Brain microvascular endothelial cell (primary cell): ENCODE measurements around the gene DES.
A peak's percentile ranks its signal among the peaks of the same experiment; 100 is the strongest.

Experiments
- DNase-seq: peaks from one replicate; pipeline ENCODE4 v3.0.0-alpha.2; 2020
- H3K27ac ChIP-seq: fragments of 250-450 bp; sonication (Bioruptor Pico); 2 replicates; pipeline ENCODE4 v1.5.1; 2020; ENCODE audit warnings: mild to moderate bottlenecking, moderate library complexity
- H3K27me3 ChIP-seq: fragments of 250-450 bp; sonication (Bioruptor Pico); replicated peaks from 2 replicates; pipeline ENCODE4 v1.5.1; 2020; ENCODE audit warnings: mild to moderate bottlenecking
- H3K36me3 ChIP-seq: fragments of 250-450 bp; sonication (Bioruptor Pico); replicated peaks from 2 replicates; pipeline ENCODE4 v1.5.1; 2020; ENCODE audit warnings: mild to moderate bottlenecking
- H3K4me3 ChIP-seq: 2 replicates; pipeline ENCODE4 v1.5.1; 2011; ENCODE audit warnings: low read depth, mild to moderate bottlenecking, control low read depth, low read length, moderate library complexity
- in situ Hi-C: cut with HindIII; loops from 2 replicates; pipeline ENCODE4 v1.10.0; 2017; ENCODE audit warnings: low sequenced_read_pairs, low pct_ligation_motif_present
- TF ChIP-seq, protein P1 (sequence below): IDR thresholded peaks from 2 replicates; pipeline ENCODE4 v1.5.1; 2011; ENCODE audit warnings: low read depth, mild to moderate bottlenecking, moderate library complexity, low read length, control low read depth, inconsistent platforms; ENCODE audit errors: missing control alignments

Gene DES

GRCh38 chr2:219452361-219453317, 34.5 kb downstream of the DES start:
- no peak overlapping the region for H3K4me3 ChIP-seq
- peak; percentile 81 for DNase-seq
- peaks cover 11% of the 10 kb centered on the region for H3K27me3 ChIP-seq
- TF ChIP-seq, protein P1, sequence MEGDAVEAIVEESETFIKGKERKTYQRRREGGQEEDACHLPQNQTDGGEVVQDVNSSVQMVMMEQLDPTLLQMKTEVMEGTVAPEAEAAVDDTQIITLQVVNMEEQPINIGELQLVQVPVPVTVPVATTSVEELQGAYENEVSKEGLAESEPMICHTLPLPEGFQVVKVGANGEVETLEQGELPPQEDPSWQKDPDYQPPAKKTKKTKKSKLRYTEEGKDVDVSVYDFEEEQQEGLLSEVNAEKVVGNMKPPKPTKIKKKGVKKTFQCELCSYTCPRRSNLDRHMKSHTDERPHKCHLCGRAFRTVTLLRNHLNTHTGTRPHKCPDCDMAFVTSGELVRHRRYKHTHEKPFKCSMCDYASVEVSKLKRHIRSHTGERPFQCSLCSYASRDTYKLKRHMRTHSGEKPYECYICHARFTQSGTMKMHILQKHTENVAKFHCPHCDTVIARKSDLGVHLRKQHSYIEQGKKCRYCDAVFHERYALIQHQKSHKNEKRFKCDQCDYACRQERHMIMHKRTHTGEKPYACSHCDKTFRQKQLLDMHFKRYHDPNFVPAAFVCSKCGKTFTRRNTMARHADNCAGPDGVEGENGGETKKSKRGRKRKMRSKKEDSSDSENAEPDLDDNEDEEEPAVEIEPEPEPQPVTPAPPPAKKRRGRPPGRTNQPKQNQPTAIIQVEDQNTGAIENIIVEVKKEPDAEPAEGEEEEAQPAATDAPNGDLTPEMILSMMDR, result no peak
- H3K27ac ChIP-seq, result no peak overlapping the region
- in situ Hi-C loops, result no loop called here
- H3K36me3 ChIP-seq, result no peaks in the 10 kb centered on the region

DNA sequence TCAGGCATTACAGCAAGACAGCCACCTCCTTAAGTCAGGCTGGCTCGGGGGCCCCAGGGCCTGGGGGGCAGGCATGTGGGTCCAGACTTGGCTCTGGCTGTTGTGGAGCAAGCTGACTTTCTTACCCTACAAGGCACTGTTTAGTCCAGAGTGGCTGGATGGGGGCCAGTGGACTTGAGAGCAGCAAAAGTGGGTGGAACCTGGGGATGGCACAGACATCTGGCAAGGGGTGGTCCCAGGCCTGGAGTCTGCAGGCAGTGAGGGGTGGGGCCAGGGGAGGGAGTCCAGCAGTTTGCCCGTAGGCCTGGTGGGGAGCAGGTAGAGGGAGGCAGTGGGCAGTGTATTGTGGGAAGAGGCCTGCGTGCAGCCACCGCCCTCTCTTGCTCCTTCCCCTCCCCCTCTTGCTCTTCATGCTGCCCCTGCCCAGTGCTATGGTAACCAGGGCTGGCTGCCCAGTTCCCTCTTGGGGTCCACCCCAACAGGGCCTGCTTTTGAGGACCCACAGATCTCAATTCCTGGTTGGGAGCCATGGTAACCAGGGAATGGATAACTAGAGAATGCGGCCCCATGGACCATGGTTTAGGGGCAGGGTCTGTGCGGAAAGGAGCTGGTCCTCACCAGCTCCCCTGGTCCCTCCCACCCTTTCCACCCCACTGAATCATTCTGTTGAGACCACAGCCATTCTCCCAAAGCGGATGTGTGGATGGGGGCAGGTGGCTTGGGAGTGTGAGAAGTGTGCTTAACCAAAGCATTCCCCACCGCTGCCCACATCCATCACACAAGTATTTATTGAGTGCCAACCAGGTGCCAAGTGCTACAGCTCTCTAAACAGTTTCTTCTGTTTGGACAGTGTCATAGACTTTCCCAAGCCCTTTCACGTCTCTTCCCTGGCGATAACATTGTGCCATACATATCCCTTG, 35.8 kb downstream of the DES start:
- Histone ChIP-seq H3K27me3 (peaks cover 2% of the 10 kb centered on the region), H3K27ac (no peak overlapping the region), H3K4me3 (no peak overlapping the region), H3K36me3 (no peaks in the 10 kb centered on the region)
- TF ChIP-seq, protein P1, result no peak
- no peak for DNase-seq
- in situ Hi-C loops, result no loop called here

DNA sequence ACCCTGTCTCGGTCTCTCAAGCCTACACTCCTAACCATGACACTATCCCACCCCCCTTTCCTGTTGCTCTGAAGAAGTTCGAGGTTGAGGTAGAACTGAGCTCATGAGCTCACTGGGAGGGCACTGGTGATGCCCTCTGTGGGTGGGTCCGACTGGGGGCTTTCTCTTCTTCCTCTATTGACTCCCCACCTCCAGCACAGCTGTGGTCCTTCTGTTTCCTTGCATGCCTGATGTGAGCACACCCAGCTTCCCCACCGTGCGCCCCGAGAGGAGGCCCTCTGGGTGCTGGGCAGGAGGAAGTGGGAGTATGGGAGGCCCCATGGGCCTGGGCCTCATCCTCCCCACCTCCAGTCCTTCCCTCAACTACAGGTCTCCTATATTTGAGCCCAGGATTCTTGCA, 37.4 kb downstream of the DES start:
- H3K27me3 ChIP-seq, result no peaks in the 10 kb centered on the region
- H3K4me3 ChIP-seq, result no peak overlapping the region
- no peak for DNase-seq
- TF ChIP-seq, protein P1, result no peak
- in situ Hi-C loops, result no loop called here
- no peak overlapping the region for H3K27ac ChIP-seq
- no peaks in the 10 kb centered on the region for H3K36me3 ChIP-seq

DNA sequence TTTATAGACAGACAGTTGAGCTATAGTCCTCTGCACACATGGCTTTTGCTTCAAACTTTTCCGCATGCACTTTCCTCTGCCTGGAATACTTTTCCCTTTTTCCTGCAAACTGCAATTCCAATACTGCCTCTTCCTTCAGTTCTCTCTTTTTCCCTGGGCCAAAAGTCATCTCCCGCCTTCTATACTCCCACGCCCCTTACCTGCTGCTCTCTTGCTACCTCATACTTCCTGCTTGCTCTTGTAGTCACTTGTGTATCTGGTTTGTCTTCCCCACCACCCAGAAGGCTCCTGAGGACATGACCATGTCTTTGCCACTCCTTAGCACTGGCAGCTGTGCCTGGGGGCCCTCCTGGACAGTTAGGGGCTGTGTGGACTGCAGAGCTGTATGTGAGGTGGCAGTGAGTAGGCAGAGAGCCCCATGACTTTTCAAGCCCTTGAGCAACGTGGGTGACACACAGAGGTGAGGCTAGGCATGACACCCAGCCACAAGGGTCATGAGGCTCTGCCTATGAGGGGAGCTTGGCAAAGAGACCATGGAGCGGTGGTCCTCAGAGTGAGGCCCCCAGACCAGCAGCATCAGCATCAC, 39.7 kb downstream of the DES start:
- no peak for DNase-seq
- Histone ChIP-seq H3K27ac (no peak overlapping the region), H3K27me3 (no peaks in the 10 kb centered on the region), H3K4me3 (no peak overlapping the region), H3K36me3 (no peaks in the 10 kb centered on the region)
- TF ChIP-seq, protein P1, result no peak
- in situ Hi-C loops, result no loop called here

DNA sequence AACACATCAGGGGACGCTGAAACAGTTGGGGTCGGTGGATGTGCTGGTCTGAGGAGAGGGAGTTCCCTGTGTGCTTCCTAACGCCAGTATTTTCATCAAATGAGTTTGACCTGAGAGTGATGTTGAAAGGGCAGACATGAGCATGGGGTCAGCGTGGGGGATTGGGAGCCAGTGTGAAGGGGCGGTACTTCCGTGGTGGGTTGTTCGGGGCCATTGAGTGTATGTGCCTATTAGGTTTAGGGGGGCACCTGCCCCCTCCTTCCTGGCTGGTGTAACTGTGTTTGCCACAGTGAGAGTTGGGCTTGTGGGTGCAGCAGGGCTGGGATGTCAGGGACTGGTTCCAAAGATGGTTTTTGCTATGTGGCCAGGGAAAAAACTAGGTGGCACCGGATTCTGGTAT, 40.8 kb downstream of the DES start:
- TF ChIP-seq, protein P1, result no peak
- in situ Hi-C loops, result no loop called here
- no peak overlapping the region for H3K27ac ChIP-seq
- no peaks in the 10 kb centered on the region for H3K27me3 ChIP-seq
- DNase-seq, result no peak
- H3K4me3 ChIP-seq, result no peak overlapping the region
- no peaks in the 10 kb centered on the region for H3K36me3 ChIP-seq
